GM12865 (cell line): ENCODE measurements around the gene LIX1.
A peak's percentile ranks its signal among the peaks of the same experiment; 100 is the strongest.
"Not testable (repeated sequence)": the region's sequence is repeated elsewhere in the genome, so short reads cannot be mapped to it uniquely, and the experiment has no call there.

Experiments
- DNase-seq: peaks from one replicate; pipeline ENCODE4 v3.0.0; 2010; ENCODE audit warnings: low read depth
- H3K4me3 ChIP-seq: 2 replicates; pipeline ENCODE4 v1.5.1; 2011; ENCODE audit warnings: mild to moderate bottlenecking, low read depth, low read length, control low read depth
- TF ChIP-seq, protein P1 (sequence below): IDR thresholded peaks from 2 replicates; pipeline ENCODE4 v1.5.1; 2011; ENCODE audit warnings: low read length, control low read depth, low read depth, inconsistent platforms; ENCODE audit not compliant: insufficient read depth; ENCODE audit errors: missing control alignments

The LIX1 gene

GRCh38 chr5:97089149-97089801 lies 53.1 kb downstream of the LIX1 start:
- H3K4me3 ChIP-seq, result no peak overlapping the region
- no peak for DNase-seq
- TF ChIP-seq, protein P1, sequence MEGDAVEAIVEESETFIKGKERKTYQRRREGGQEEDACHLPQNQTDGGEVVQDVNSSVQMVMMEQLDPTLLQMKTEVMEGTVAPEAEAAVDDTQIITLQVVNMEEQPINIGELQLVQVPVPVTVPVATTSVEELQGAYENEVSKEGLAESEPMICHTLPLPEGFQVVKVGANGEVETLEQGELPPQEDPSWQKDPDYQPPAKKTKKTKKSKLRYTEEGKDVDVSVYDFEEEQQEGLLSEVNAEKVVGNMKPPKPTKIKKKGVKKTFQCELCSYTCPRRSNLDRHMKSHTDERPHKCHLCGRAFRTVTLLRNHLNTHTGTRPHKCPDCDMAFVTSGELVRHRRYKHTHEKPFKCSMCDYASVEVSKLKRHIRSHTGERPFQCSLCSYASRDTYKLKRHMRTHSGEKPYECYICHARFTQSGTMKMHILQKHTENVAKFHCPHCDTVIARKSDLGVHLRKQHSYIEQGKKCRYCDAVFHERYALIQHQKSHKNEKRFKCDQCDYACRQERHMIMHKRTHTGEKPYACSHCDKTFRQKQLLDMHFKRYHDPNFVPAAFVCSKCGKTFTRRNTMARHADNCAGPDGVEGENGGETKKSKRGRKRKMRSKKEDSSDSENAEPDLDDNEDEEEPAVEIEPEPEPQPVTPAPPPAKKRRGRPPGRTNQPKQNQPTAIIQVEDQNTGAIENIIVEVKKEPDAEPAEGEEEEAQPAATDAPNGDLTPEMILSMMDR, result no peak

GRCh38 chr5:97088774-97089148 lies 53.6 kb downstream of the LIX1 start:
- TF ChIP-seq, protein P1, result no peak
- no peak for DNase-seq
- no peak overlapping the region for H3K4me3 ChIP-seq

DNA sequence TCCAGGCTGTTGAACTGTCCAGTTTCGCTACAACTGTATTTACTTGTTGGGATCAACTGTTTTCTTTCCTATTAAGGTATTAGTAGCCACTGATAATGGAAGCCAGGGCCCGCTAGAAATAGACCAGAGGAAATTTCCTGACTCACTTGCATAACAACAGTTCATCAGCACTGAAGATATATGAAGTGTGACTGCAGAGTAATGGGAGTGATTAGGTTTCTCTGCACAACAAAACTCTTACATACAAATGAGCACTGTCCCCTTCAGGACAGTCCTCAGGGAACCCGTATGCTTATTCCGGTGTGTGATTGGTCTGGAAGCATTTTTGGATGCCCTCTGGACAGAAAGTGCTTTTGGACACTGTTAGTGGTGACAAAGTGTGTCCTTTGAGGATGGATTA lies 55.3 kb downstream of the LIX1 start:
- TF ChIP-seq, protein P1, result no peak
- no peak for DNase-seq
- no peak overlapping the region for H3K4me3 ChIP-seq

DNA sequence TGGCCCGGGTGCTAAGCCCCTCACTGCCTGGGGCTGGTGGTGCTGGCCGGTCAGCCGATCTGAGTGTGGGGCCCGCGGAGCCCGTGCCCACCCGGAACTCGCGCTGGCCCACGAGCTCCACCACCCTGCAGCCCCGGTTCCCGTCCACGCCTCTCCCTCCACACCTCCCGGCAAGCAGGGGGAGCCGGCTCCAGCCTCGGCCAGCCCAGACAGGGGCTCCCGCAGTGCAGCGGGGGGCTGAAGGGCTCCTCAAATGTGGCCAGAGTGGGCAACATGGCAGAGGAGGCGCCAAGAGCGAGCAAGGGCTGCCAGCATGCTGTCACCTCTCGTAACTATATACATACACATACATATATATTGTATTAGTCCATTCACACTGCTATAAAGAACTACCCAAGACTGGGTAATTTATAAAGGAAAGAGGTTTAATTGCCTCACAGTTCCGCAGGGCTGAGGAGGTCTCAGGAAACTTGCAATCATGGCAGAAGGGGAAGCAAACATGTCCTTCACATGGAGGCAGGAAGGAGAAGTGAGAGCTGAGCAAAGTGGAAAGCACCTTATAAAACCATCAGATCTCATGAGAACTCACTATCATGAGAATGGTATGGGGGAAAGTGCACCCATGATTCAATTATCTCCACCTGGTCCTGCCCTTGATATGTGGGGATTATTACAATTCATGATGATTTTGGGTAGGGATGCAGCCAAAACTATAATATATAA lies 56.8 kb downstream of the LIX1 start:
- TF ChIP-seq, protein P1, result no peak
- DNase-seq, result peak; percentile 30
- H3K4me3 ChIP-seq, result no peak overlapping the region

- not testable (repeated sequence) for H3K4me3 ChIP-seq, DNase-seq
Measured at GRCh38 chr5:97084782-97085458, 57.5 kb downstream of the LIX1 start.

GRCh38 chr5:97078958-97079743 lies 63.3 kb downstream of the LIX1 start:
- peak; percentile 17 for DNase-seq
- TF ChIP-seq, protein P1, result no peak
- no peak overlapping the region for H3K4me3 ChIP-seq

DNA sequence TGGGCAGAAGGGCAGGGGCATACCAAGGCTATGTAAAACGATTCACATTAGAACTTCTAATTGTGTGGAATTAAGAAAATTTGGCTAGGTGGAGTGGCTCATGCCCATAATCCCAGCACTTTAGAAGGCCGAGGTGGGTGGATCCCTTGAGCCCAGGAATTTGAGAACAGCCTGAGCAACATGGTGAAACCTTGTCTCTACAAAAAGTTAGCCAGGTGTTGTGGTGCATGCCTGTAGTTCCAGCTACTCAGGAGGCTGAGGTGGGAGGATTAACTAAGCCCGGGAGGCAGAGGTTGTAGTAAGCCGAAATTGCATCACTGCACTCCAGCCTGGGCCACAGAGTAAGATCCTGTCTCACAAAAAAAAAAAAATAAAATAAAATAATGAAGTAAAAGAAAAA lies 65.2 kb downstream of the LIX1 start:
- H3K4me3 ChIP-seq, result no peak overlapping the region
- no peak for DNase-seq
- TF ChIP-seq, protein P1, result no peak
